ENCODE results near the gene GAL3ST1.

- TF ChIP-seq, protein P1, sequence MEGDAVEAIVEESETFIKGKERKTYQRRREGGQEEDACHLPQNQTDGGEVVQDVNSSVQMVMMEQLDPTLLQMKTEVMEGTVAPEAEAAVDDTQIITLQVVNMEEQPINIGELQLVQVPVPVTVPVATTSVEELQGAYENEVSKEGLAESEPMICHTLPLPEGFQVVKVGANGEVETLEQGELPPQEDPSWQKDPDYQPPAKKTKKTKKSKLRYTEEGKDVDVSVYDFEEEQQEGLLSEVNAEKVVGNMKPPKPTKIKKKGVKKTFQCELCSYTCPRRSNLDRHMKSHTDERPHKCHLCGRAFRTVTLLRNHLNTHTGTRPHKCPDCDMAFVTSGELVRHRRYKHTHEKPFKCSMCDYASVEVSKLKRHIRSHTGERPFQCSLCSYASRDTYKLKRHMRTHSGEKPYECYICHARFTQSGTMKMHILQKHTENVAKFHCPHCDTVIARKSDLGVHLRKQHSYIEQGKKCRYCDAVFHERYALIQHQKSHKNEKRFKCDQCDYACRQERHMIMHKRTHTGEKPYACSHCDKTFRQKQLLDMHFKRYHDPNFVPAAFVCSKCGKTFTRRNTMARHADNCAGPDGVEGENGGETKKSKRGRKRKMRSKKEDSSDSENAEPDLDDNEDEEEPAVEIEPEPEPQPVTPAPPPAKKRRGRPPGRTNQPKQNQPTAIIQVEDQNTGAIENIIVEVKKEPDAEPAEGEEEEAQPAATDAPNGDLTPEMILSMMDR (conservative IDR thresholded peaks at IDR 0.05; ENCODE audit: low read length): no peak
- TF ChIP-seq EZH2phosphoT487 (IDR thresholded peaks at IDR 0.05; ENCODE audit: borderline replicate concordance, low read depth, low read length): no peak
Measured at GRCh38 chr22:30561402-30562189, 12.9 kb downstream of the GAL3ST1 start.
